ENCODE measurements around the gene TNFRSF6B. TPM values are rescaled to one million over a fixed set of nuclear protein-coding genes. Genes with fewer than 3 reads are reported as not detected.

The TNFRSF6B gene
- 4.5 and 7.0 TPM in 2 replicates for total RNA-seq

GRCh38 chr20:63696628-63697356, at the start of gene TNFRSF6B:
Gene TNFRSF6B, plus strand, starts transcription at chr20:63696652. Its CDS starts 116 bp downstream, at chr20:63696768.

GRCh38 chr20:63653041-63653973, 43.1 kb upstream of the TNFRSF6B start, which contains the start of gene STMN3:
Gene STMN3, minus strand, starts transcription at chr20:63653424. Its CDS starts 79 bp downstream, at chr20:63653345.

DNA sequence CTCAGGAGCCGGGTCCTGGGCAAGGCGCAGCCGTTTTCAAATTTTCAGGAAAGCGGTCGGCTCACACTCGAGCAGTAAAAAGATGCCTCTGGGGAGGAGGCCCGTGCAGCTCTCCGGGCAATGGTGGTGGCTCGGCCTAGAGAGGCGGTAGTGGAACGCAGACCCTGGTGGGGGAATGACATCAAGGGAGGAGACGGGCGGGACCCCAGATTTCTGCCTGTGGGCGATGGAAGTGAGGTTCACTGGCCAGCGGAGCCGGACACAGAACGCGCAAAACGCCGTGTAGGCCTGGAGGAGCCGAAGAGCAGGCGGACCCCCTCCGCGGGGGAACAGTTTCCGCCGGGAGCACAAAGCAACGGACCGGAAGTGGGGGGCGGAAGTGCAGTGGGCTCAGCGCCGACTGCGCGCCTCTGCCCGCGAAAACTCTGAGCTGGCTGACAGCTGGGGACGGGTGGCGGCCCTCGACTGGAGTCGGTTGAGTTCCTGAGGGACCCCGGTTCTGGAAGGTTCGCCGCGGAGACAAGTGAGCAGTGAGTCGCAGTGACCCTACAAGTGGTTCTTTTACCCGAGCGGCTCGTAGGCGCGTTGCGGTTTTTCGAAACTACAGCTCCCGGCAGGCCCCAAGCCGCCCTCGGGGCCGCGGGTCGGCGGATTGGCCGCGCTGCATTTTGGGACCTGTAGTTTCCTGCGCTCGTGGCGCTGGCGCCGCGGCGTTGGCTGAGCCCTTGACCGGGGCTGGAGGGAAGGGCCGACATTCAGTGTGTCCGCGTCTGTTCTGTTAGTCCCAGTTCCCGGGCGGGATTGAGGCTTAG, 38.3 kb upstream of the TNFRSF6B start, which contains the start of gene RTEL1:
TSS of gene RTEL1 (plus strand) at position 376 of the 812 bp plus-strand sequence. CDS start 1,091 bp downstream, outside the sequence.

DNA sequence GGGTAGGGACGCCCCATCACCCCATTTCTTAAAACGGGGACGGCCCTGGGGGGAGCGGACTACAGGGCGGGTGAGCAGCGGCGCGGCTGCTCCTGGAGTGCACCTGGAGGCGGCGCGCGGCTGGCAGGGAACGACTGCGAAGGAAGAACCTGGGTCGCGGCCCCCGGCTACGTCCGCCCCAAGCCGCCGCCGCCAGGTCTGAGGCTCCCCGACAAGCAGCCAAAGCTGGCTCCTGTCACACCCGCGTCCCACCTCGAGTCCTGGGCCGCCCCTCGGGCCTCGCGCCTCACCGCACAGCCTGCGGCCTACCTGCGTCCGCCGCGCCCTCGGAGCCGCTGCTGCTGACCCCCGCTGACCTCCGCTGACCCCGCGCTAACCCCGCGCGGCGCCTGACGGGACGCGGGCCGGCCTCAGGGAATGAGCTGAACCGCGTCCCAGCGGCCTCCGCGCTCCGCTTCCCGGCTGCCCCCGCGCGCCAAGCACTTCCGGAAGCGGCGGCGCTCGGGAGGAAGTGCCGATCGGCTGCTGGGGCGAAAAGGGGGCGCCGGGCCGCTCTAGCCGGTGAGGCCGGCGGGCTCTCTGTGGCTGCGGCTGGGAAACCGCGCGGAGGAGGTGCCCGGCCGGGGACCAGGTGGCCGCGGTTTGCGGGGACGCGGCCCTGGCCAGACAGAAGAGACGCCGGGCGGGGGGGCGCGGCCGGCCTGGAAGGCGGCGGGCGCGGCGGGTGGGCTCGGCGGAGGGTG, 11.3 kb downstream of the TNFRSF6B start, which contains the start of the genes ARFRP1 and ZGPAT:
TSS of gene ARFRP1 (minus strand) at position 419 of the 743 bp plus-strand sequence. CDS start 885 bp downstream, outside the sequence.
TSS of gene ZGPAT (plus strand) at position 482 of the 743 bp plus-strand sequence. CDS start 542 bp downstream, outside the sequence.

GRCh38 chr20:63735859-63736718, 39.6 kb downstream of the TNFRSF6B start, which contains the start of gene LIME1:
Gene LIME1, plus strand, starts transcription at chr20:63736664. Its CDS starts 886 bp downstream, at chr20:63737550.

GRCh38 chr20:63739130-63740069, 42.9 kb downstream of the TNFRSF6B start, which contains the start of gene SLC2A4RG:
Gene SLC2A4RG, plus strand, starts transcription at chr20:63739776. Its CDS starts 137 bp downstream, at chr20:63739913.

Other genes with a start within 250 kb of the TNFRSF6B start
- gene KCNQ2, start 224.0 kb upstream of the TNFRSF6B start, total RNA-seq = not detected in 2 replicates
- 0.06 and 0.13 TPM in 2 replicates for gene EEF1A2, start 197.6 kb upstream of the TNFRSF6B start, total RNA-seq
- gene PPDPF, start 175.9 kb upstream of the TNFRSF6B start, total RNA-seq = 31.3 and 33.0 TPM in 2 replicates
- gene PTK6, start 159.3 kb upstream of the TNFRSF6B start, total RNA-seq = 0.12 and 0.13 TPM in 2 replicates
- gene SRMS, start 148.9 kb upstream of the TNFRSF6B start, total RNA-seq = not detected in 2 replicates
- 0.12 and 0.13 TPM in 2 replicates for gene FNDC11, start 142.5 kb upstream of the TNFRSF6B start, total RNA-seq
- gene HELZ2, start 122.4 kb upstream of the TNFRSF6B start, total RNA-seq = 27.6 and 32.0 TPM in 2 replicates
- gene GMEB2, start 69.6 kb upstream of the TNFRSF6B start, total RNA-seq = 8.4 and 8.5 TPM in 2 replicates
- 13.7 and 22.9 TPM in 2 replicates for gene STMN3, start 43.2 kb upstream of the TNFRSF6B start, total RNA-seq
- gene RTEL1, start 38.3 kb upstream of the TNFRSF6B start, total RNA-seq = 12.4 and 15.7 TPM in 2 replicates
- 44.7 and 53.4 TPM in 2 replicates for gene ARFRP1, start 11.3 kb downstream of the TNFRSF6B start, total RNA-seq
- gene ZGPAT, start 11.4 kb downstream of the TNFRSF6B start, total RNA-seq = 15.8 and 22.3 TPM in 2 replicates
- 2.1 TPM in 2 replicates for gene LIME1, start 40.0 kb downstream of the TNFRSF6B start, total RNA-seq
- 19.3 and 21.5 TPM in 2 replicates for gene SLC2A4RG, start 43.1 kb downstream of the TNFRSF6B start, total RNA-seq
- gene ZBTB46, start 134.6 kb downstream of the TNFRSF6B start, total RNA-seq = 1.9 and 3.3 TPM in 2 replicates
- not detected in 2 replicates for gene ABHD16B, start 164.8 kb downstream of the TNFRSF6B start, total RNA-seq
- gene TPD52L2, start 168.6 kb downstream of the TNFRSF6B start, total RNA-seq = 139 and 147 TPM in 2 replicates
- gene DNAJC5, start 198.5 kb downstream of the TNFRSF6B start, total RNA-seq = 61.3 and 81.0 TPM in 2 replicates

All from aortic smooth muscle cell (primary cell).